Measurements from ENCODE around the gene PTPN1. TPM values are rescaled to one million over a fixed set of nuclear protein-coding genes. Genes with fewer than 3 reads are reported as not detected.

Gene PTPN1
- total RNA-seq, 4 donors from 2014 or later, result 21.8 to 46.8 (median 44.4) TPM

- H3K27me3 ChIP-seq, result no peaks in the 10 kb centered on the region
- in situ Hi-C loops (cut with MboI; ENCODE audit: low sequenced_read_pairs in 4 of 4), result loop anchor here in 1 of 4 donors (25.0 kb wide), 1 partner anchor 243 kb away; the partner anchor contains the start of gene PARD6B
Observed at GRCh38 chr20:50493881-50494253, 16.3 kb upstream of the PTPN1 start.

DNA sequence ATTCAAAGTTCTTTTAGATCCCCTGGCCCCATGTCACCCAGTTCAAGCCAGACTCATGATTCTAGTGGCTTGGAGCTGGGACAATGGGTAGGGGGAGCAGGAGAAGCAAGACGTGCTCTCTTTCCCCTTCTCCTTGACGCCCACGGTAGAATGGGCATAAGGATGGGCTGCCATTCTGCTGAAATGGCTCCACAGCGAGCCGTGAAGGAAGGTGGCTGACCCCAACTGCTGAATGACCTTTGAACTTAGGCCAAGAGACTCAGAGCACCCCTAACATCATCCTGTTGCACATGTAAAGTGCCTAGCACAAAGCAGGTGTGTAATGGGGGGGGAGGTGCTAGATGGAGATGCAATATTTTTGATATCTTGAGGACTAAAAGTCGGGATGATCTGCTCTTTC is 15.8 kb upstream of the PTPN1 start:
- Histone ChIP-seq H3K27me3 (no peaks in the 10 kb centered on the region), H3K4me3 (no peak overlapping the region), H3K4me1 (no peaks in the 10 kb centered on the region), H3K9me3 (no peaks in the 10 kb centered on the region), H3K27ac (no peak overlapping the region), H3K36me3 (no peaks in the 10 kb centered on the region)
- DNase-seq, result no peak
- intact Hi-C loops (cut with DNase I; ENCODE audit: low total_unique reads) (no loop called here), in situ Hi-C loops (cut with MboI; ENCODE audit: low sequenced_read_pairs in 4 of 4) (loop anchor here in 1 of 4 donors (25.0 kb wide), 1 partner anchor 243 kb away; the partner anchor contains the start of gene PARD6B)
- TF ChIP-seq POLR2A (IDR thresholded peaks at IDR 0.05) (no peak), CTCF (IDR thresholded peaks at IDR 0.05 in 4 of 5, conservative IDR thresholded peaks at IDR 0.05 in 1 of 5) (no peak)
- no peak for ATAC-seq

More at GRCh38 chr20:50493881-50494253, 16.3 kb upstream of the PTPN1 start:
- Histone ChIP-seq H3K36me3 (no peaks in the 10 kb centered on the region), H3K27ac (no peak overlapping the region), H3K4me1 (no peaks in the 10 kb centered on the region), H3K9me3 (no peaks in the 10 kb centered on the region), H3K4me3 (no peak overlapping the region)
- intact Hi-C loops (cut with DNase I; ENCODE audit: low total_unique reads), result no loop called here
- ATAC-seq (no peak), DNase-seq (no peak)
- no peak for TF ChIP-seq POLR2A (IDR thresholded peaks at IDR 0.05)
- TF ChIP-seq CTCF (IDR thresholded peaks at IDR 0.05 in 4 of 5, conservative IDR thresholded peaks at IDR 0.05 in 1 of 5), result no peak

DNA sequence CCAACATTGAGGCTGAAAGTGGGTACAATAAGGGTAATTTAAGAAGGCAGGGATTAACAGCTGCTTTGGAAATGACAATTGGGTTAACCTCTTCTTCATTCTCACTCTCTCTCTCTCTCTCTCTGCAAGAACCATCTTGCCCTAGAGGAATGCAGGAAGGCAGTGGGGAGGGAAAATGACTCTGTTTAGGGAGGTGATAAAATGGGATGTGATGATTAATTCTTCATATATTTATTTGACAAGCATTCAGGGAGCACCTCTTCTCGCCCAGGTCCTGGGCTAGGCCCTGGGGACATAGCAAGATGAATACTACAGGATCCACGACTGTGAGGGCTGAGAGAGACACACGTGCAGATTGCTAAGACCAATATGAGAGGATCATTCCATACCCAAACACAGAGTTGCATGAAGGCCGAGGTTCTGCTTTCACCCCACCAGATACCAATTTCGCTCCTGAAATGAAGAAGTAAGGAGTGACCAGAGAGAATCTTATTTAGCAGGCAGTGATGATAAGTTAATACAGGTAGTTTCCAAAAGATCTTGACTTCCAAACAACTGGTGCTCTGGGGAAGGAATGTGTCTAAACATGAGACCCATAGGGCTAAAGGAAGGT is 13.3 kb upstream of the PTPN1 start:
- DNase-seq (no peak), ATAC-seq (no peak)
- no peak overlapping the region for H3K4me3 ChIP-seq
- TF ChIP-seq POLR2A (IDR thresholded peaks at IDR 0.05) (no peak), CTCF (IDR thresholded peaks at IDR 0.05 in 4 of 5, conservative IDR thresholded peaks at IDR 0.05 in 1 of 5) (no peak)
- H3K27me3 ChIP-seq, result no peaks in the 10 kb centered on the region
- no peaks in the 10 kb centered on the region for H3K9me3 ChIP-seq
- no peaks in the 10 kb centered on the region for H3K4me1 ChIP-seq
- H3K27ac ChIP-seq, result no peak overlapping the region
- in situ Hi-C loops (cut with MboI; ENCODE audit: low sequenced_read_pairs in 4 of 4) (loop anchor here in 1 of 4 donors (25.0 kb wide), 1 partner anchor 240 kb away; the partner anchor contains the start of gene PARD6B), intact Hi-C loops (cut with DNase I; ENCODE audit: low total_unique reads) (no loop called here)
- H3K36me3 ChIP-seq, result no peaks in the 10 kb centered on the region

GRCh38 chr20:50498071-50498776 is 12.0 kb upstream of the PTPN1 start:
- in situ Hi-C loops (cut with MboI; ENCODE audit: low sequenced_read_pairs in 4 of 4), result loop anchor here in 1 of 4 donors (25.0 kb wide), 1 partner anchor 239 kb away; the partner anchor contains the start of gene PARD6B
- no peaks in the 10 kb centered on the region for H3K36me3 ChIP-seq
- no peaks in the 10 kb centered on the region for H3K4me1 ChIP-seq
- H3K9me3 ChIP-seq, result no peaks in the 10 kb centered on the region
- no peak for TF ChIP-seq CTCF (IDR thresholded peaks at IDR 0.05 in 4 of 5, conservative IDR thresholded peaks at IDR 0.05 in 1 of 5)
- TF ChIP-seq POLR2A (IDR thresholded peaks at IDR 0.05), result no peak
- H3K4me3 ChIP-seq, result no peak overlapping the region
- intact Hi-C loops (cut with DNase I; ENCODE audit: low total_unique reads), result no loop called here
- no peak for DNase-seq
- no peaks in the 10 kb centered on the region for H3K27me3 ChIP-seq
- no peak overlapping the region for H3K27ac ChIP-seq
- ATAC-seq, result no peak

All from gastrocnemius medialis (tissue), 4 donors.